NT2/D1 (cell line): ENCODE data around the gene EFCAB5.

Experiments used
- SUZ12 ChIP-seq: IDR thresholded peaks from 2 replicates; pipeline ENCODE4 v1.6.1; 2011; ENCODE audit not compliant: insufficient read length, insufficient read depth; ENCODE audit errors: extremely low read depth
- YY1 ChIP-seq: IDR thresholded peaks from 2 replicates; pipeline ENCODE4 v1.6.1; 2011; ENCODE audit not compliant: insufficient read length, insufficient read depth
- ZNF274 ChIP-seq: IDR thresholded peaks from 2 replicates; pipeline ENCODE4 v1.6.1; 2011; ENCODE audit warnings: mild to moderate bottlenecking, low read depth, low read length

- no peak for TF ChIP-seq SUZ12
- TF ChIP-seq YY1 = no peak
- TF ChIP-seq ZNF274 = no peak
These were observed 10.9 kb upstream of the EFCAB5 start for GRCh38 chr17:29930409-29931010.
